HepG2 (cell line): ENCODE measurements around the gene ZNF615. TPM values are rescaled to one million over a fixed set of nuclear protein-coding genes. Genes with fewer than 3 reads are reported as not detected.
"Not testable (repeated sequence)": the region's sequence is repeated elsewhere in the genome, so short reads cannot be mapped to it uniquely, and the experiment has no call there.

Source experiments
- ATAC-seq: fragments of 200-7000 bp; cut with Tn5 transposase; 3 replicates; pipeline ENCODE4 v1.9.1; 2020; ENCODE audit warnings: mild to moderate bottlenecking, moderate library complexity
- BruUV-seq: library from RNA; stranded (reverse); fragments of 400-500 nt; replicated peaks from 2 replicates; lab custom pipeline; 2021; lab: Mats Ljungman, UMichigan
- CTCF ChIA-PET: fragments of 300-600 bp; formaldehyde crosslinking; extraction: SDS; loops from one replicate; lab custom pipeline; 2021; ENCODE audit warnings: low total read pairs, inconsistent platforms, low intra/inter-chr PET ratio; lab: Yijun Ruan, JAX
- POLR2A ChIA-PET: fragments of 350-600 bp; sonication (Branson Sonifier 250); formaldehyde crosslinking; loops from one replicate; lab custom pipeline; 2020; ENCODE audit warnings: antibody characterized with exemption, inconsistent platforms; lab: Yijun Ruan, JAX
- DNase-seq: peaks from one replicate; pipeline ENCODE4 v3.0.0-alpha.2; 2015; ENCODE audit warnings: low spot score
- FAIRE-seq: peaks from 3 replicates; lab custom pipeline; 2011; peaks lifted over from hg19 to GRCh38; lab: Jason Lieb, UNC
- H2AFZ ChIP-seq: one replicate; pipeline ENCODE4 v1.6.1; 2011; ENCODE audit warnings: low read length, inconsistent platforms
- H3K27ac ChIP-seq: fragments of 300-600 bp; 3 replicates; pipeline ENCODE4 v1.8.0; 2011; ENCODE audit warnings: mixed run types, mild to moderate bottlenecking, mixed read lengths, low read length, inconsistent platforms; ENCODE audit not compliant: insufficient read depth; ENCODE audit errors: extremely low read length
- H3K27me3 ChIP-seq, 2 experiments: fragments of 200-600 bp in 1 of 2; 2 replicates in 1 of 2; 3 replicates in 1 of 2; pipeline versions ENCODE4 v1.6.0 to v1.8.0; 2011; ENCODE audit warnings: low read length in 2 of 2, mild to moderate bottlenecking in 2 of 2, moderate library complexity in 2 of 2, inconsistent platforms in 1 of 2; ENCODE audit not compliant: insufficient read depth in 2 of 2, control insufficient read depth in 1 of 2
- H3K36me3 ChIP-seq, 2 experiments: fragments of 200-600 bp in 1 of 2; replicated peaks in 1 of 2; 2 replicates in 1 of 2; 3 replicates in 1 of 2; pipeline versions ENCODE4 v1.5.1 to v1.8.0; 2011; ENCODE audit warnings: low read length in 2 of 2, inconsistent platforms in 1 of 2; ENCODE audit not compliant: insufficient read depth in 2 of 2, control insufficient read depth in 1 of 2
- H3K4me1 ChIP-seq: 2 replicates; pipeline ENCODE4 v1.5.1; 2012; ENCODE audit warnings: low read length, inconsistent platforms; ENCODE audit not compliant: insufficient read depth
- H3K4me2 ChIP-seq: 2 replicates; pipeline ENCODE4 v1.6.0; 2011; ENCODE audit warnings: low read depth, low read length, inconsistent platforms
- H3K4me3 ChIP-seq, 3 experiments: fragments of 200-600 bp in 1 of 3; sonication (generic), shearing (Covaris generic) in 1 of 3; replicated peaks in 1 of 3; 2 replicates each; pipeline ENCODE4 v1.5.1; 2011 to 2016; ENCODE audit warnings: low read length in 3 of 3, inconsistent platforms in 2 of 3, low read depth in 2 of 3, mild to moderate bottlenecking in 2 of 3, control low read depth in 1 of 3, mixed read lengths in 1 of 3; ENCODE audit not compliant: insufficient read depth in 1 of 3
- H3K79me2 ChIP-seq: one replicate; pipeline ENCODE4 v1.6.1; 2011; ENCODE audit warnings: low read length, inconsistent platforms; ENCODE audit not compliant: insufficient read depth
- H3K9ac ChIP-seq: 2 replicates; pipeline ENCODE4 v1.6.0; 2011; ENCODE audit warnings: mild to moderate bottlenecking, low read depth, low read length, inconsistent platforms; ENCODE audit not compliant: insufficient read depth
- H3K9me3 ChIP-seq: 2 replicates; pipeline ENCODE4 v1.5.1; 2012; ENCODE audit warnings: mild to moderate bottlenecking, low read length
- H4K20me1 ChIP-seq: 2 replicates; pipeline ENCODE4 v1.6.0; 2011; ENCODE audit warnings: inconsistent platforms, mild to moderate bottlenecking, low read length, moderate library complexity; ENCODE audit not compliant: insufficient read depth
- BRD4 ChIP-seq: sonication (generic); formaldehyde crosslinking; IDR thresholded peaks from 2 replicates; pipeline ENCODE4 v1.4.0; 2020; ENCODE audit warnings: missing genetic modification reagents
- HOXA3 ChIP-seq: sonication (generic); formaldehyde crosslinking; IDR thresholded peaks from 2 replicates; pipeline ENCODE4 v1.5.0; 2020; ENCODE audit warnings: missing genetic modification reagents
- MED1 ChIP-seq: sonication (generic); formaldehyde crosslinking; IDR thresholded peaks from 2 replicates; pipeline ENCODE4 v1.4.0; 2020; ENCODE audit warnings: missing genetic modification reagents
- RXRA ChIP-seq: sonication (generic); formaldehyde crosslinking; IDR thresholded peaks from 2 replicates; pipeline ENCODE4 v1.5.1; 2020; ENCODE audit warnings: missing genetic modification reagents
- RXRB ChIP-seq: IDR thresholded peaks from 2 replicates; pipeline ENCODE4 v1.6.1; 2016; ENCODE audit warnings: borderline replicate concordance, missing genetic modification reagents, missing compliant biosample characterization
- SOX6 ChIP-seq, 2 experiments: fragments of 450-650 bp in 1 of 2; sonication (generic) in 1 of 2; formaldehyde crosslinking in 1 of 2; IDR thresholded peaks; 2 replicates each; pipeline versions ENCODE4 v1.4.0 to v1.6.1; 2017 to 2020; ENCODE audit warnings: antibody characterized with exemption in 1 of 2, mild to moderate bottlenecking in 1 of 2, missing genetic modification reagents in 1 of 2
- TCF7 ChIP-seq: sonication (generic); IDR thresholded peaks from 2 replicates; pipeline ENCODE4 v1.6.1; 2016; ENCODE audit warnings: antibody characterized with exemption, low read depth
- WGBS: methylation state at CpG from one replicate; pipeline ENCODE4 v1.1.6; 2017; ENCODE audit warnings: low lambda C conversion rate; 5-methylcytosine and 5-hydroxymethylcytosine counted together
- in situ Hi-C: cut with HindIII; loops from 2 replicates; pipeline ENCODE4 v1.10.0; 2017; ENCODE audit warnings: low pct_unique_long_range_greater_than_20kb; ENCODE audit not compliant: extremely low pct_ligation_motif_present
- intact Hi-C: fragments of 100-400 bp; cut with micrococcal nuclease; formaldehyde crosslinking; loops from one replicate; pipeline ENCODE4 v1.10.0; 2022; ENCODE audit not compliant: unreplicated experiment
- polyA plus RNA-seq, 8 experiments: library from polyadenylated mRNA; depleted of rRNA in 3 of 8; stranded (reverse) in 7 of 8; unstranded in 1 of 8; fragments of >200 nt; fragmentation: Illumina TruSeq in 4 of 8; extraction: Trizol in 4 of 8; gene quantifications; 2 replicates each; pipeline versions ENCODE4 v1.2.1 to v1.2.3, GENCODE V29; 2011 to 2016; ENCODE audit warnings: low read depth in 4 of 8, missing spikeins in 1 of 8, mixed read lengths in 1 of 8; ENCODE audit not compliant: insufficient read depth in 1 of 8
- total RNA-seq, 5 experiments: library from RNA; depleted of rRNA; stranded (reverse); fragments of >200 nt; fragmentation: Illumina TruSeq; extraction: Trizol; gene quantifications; 2 replicates each; pipeline ENCODE4 v1.2.3, GENCODE V29; 2016; ENCODE audit warnings: low read depth in 1 of 5
- TF ChIP-seq, protein P1 (sequence below): sonication (generic); formaldehyde crosslinking; IDR thresholded peaks from 2 replicates; pipeline ENCODE4 v1.5.1; 2020; ENCODE audit warnings: mild to moderate bottlenecking, moderate library complexity, missing genetic modification reagents
- TF ChIP-seq, protein P2 (sequence below), 2 experiments: sonication (generic) in 1 of 2; formaldehyde crosslinking in 1 of 2; IDR thresholded peaks; 2 replicates each; pipeline versions ENCODE4 v1.4.0 to v1.6.1; 2018 to 2020; ENCODE audit warnings: missing genetic modification reagents in 2 of 2, borderline replicate concordance in 1 of 2, low read depth in 1 of 2, mild to moderate bottlenecking in 1 of 2, missing biosample characterization in 1 of 2
- TF ChIP-seq, protein P3 (sequence below): sonication (generic); formaldehyde crosslinking; IDR thresholded peaks from 2 replicates; pipeline ENCODE4 v1.4.0; 2020; ENCODE audit warnings: mild to moderate bottlenecking, missing genetic modification reagents, borderline replicate concordance
- TF ChIP-seq, protein P4 (sequence below): sonication (generic); formaldehyde crosslinking; conservative IDR thresholded peaks from 2 replicates; pipeline ENCODE4 v1.4.0; 2020; ENCODE audit warnings: mild to moderate bottlenecking, missing genetic modification reagents, moderate library complexity

ZNF615 gene
- total and polyA plus RNA-seq, 2 of the 13 experiments (the other 11 are each of a cell fraction or from before 2014, with no cell fraction given) = 5.2 to 7.8 TPM

DNA sequence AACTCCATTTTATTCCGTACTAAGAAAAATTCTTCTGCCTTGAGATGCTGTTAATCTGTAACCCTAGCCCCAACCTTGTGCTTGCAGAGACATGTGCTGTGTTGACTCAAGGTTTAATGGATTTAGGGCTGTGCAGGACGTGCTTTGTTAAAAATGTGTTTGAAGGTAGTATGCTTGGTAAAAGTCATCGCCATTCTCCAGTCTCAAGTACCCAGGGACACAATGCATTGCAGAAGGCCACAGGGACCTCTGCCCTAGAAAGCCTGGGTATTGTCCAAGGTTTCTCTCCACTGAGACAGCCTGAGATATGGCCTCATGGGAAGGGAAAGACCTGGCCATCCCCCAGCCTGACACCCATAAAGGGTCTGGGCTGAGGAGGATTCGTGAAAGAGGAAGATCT is 50.2 kb downstream of the ZNF615 start:
- ATAC-seq; H3K9me3 ChIP-seq; H3K9ac ChIP-seq; BruUV-seq; H3K27me3 ChIP-seq; H3K79me2 ChIP-seq; intact Hi-C loops; in situ Hi-C loops; H4K20me1 ChIP-seq; POLR2A ChIA-PET; H3K36me3 ChIP-seq; H3K4me3 ChIP-seq; CTCF ChIA-PET; TF ChIP-seq SOX6 (IDR thresholded peaks at IDR 0.05): not testable (repeated sequence)
- FAIRE-seq = peak; percentile 39
- peak; percentile 33 for DNase-seq
- H3K27ac ChIP-seq = peak overlapping the region; percentile 57
- H3K4me1 ChIP-seq = peaks cover 59% of the 10 kb centered on the region
- 21% methylated on average over 4 of the region's 4 CpGs for WGBS
- peak overlapping the region; percentile 23 for H2AFZ ChIP-seq
- peak overlapping the region; percentile 37 for H3K4me2 ChIP-seq
- TF ChIP-seq RXRA (CRISPR knock-in tag) = peak; percentile 41; the same call in 1 of the 2 replicates
- TF ChIP-seq TCF7 = peak; percentile 59
- TF ChIP-seq, protein P1, sequence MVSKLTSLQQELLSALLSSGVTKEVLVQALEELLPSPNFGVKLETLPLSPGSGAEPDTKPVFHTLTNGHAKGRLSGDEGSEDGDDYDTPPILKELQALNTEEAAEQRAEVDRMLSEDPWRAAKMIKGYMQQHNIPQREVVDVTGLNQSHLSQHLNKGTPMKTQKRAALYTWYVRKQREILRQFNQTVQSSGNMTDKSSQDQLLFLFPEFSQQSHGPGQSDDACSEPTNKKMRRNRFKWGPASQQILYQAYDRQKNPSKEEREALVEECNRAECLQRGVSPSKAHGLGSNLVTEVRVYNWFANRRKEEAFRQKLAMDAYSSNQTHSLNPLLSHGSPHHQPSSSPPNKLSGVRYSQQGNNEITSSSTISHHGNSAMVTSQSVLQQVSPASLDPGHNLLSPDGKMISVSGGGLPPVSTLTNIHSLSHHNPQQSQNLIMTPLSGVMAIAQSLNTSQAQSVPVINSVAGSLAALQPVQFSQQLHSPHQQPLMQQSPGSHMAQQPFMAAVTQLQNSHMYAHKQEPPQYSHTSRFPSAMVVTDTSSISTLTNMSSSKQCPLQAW (CRISPR knock-in tag) = 0 out of 2 replicates have a peak, but pooled peaks have one; percentile 28
- TF ChIP-seq, protein P2, sequence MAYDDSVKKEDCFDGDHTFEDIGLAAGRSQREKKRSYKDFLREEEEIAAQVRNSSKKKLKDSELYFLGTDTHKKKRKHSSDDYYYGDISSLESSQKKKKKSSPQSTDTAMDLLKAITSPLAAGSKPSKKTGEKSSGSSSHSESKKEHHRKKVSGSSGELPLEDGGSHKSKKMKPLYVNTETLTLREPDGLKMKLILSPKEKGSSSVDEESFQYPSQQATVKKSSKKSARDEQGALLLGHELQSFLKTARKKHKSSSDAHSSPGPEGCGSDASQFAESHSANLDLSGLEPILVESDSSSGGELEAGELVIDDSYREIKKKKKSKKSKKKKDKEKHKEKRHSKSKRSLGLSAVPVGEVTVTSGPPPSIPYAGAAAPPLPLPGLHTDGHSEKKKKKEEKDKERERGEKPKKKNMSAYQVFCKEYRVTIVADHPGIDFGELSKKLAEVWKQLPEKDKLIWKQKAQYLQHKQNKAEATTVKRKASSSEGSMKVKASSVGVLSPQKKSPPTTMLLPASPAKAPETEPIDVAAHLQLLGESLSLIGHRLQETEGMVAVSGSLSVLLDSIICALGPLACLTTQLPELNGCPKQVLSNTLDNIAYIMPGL (CRISPR knock-in tag; IDR thresholded peaks at IDR 0.05; ENCODE audit: borderline replicate concordance in 1 of 2, low read depth in 1 of 2) = peak in 1 of 2 experiments; percentile 28; a peak in 1 of 4 replicates
- peak; percentile 42; the same call in 1 of the 2 replicates for TF ChIP-seq HOXA3 (CRISPR knock-in tag)
- TF ChIP-seq BRD4 (CRISPR knock-in tag) = peak; percentile 59; the same call in 1 of the 2 replicates
- TF ChIP-seq RXRB (CRISPR knock-in tag) = 0 out of 2 replicates have a peak, but pooled peaks have one; percentile 11
- peak; percentile 51 for TF ChIP-seq MED1 (CRISPR knock-in tag)
- TF ChIP-seq, protein P3, sequence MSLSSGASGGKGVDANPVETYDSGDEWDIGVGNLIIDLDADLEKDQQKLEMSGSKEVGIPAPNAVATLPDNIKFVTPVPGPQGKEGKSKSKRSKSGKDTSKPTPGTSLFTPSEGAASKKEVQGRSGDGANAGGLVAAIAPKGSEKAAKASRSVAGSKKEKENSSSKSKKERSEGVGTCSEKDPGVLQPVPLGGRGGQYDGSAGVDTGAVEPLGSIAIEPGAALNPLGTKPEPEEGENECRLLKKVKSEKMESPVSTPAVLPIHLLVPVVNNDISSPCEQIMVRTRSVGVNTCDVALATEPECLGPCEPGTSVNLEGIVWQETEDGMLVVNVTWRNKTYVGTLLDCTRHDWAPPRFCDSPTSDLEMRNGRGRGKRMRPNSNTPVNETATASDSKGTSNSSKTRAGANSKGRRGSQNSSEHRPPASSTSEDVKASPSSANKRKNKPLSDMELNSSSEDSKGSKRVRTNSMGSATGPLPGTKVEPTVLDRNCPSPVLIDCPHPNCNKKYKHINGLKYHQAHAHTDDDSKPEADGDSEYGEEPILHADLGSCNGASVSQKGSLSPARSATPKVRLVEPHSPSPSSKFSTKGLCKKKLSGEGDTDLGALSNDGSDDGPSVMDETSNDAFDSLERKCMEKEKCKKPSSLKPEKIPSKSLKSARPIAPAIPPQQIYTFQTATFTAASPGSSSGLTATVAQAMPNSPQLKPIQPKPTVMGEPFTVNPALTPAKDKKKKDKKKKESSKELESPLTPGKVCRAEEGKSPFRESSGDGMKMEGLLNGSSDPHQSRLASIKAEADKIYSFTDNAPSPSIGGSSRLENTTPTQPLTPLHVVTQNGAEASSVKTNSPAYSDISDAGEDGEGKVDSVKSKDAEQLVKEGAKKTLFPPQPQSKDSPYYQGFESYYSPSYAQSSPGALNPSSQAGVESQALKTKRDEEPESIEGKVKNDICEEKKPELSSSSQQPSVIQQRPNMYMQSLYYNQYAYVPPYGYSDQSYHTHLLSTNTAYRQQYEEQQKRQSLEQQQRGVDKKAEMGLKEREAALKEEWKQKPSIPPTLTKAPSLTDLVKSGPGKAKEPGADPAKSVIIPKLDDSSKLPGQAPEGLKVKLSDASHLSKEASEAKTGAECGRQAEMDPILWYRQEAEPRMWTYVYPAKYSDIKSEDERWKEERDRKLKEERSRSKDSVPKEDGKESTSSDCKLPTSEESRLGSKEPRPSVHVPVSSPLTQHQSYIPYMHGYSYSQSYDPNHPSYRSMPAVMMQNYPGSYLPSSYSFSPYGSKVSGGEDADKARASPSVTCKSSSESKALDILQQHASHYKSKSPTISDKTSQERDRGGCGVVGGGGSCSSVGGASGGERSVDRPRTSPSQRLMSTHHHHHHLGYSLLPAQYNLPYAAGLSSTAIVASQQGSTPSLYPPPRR = peak; percentile 31; the same call in 1 of the 2 replicates
- peak; percentile 63 for TF ChIP-seq SOX6 (CRISPR knock-in tag; IDR thresholded peaks at IDR 0.05)
- TF ChIP-seq, protein P4, sequence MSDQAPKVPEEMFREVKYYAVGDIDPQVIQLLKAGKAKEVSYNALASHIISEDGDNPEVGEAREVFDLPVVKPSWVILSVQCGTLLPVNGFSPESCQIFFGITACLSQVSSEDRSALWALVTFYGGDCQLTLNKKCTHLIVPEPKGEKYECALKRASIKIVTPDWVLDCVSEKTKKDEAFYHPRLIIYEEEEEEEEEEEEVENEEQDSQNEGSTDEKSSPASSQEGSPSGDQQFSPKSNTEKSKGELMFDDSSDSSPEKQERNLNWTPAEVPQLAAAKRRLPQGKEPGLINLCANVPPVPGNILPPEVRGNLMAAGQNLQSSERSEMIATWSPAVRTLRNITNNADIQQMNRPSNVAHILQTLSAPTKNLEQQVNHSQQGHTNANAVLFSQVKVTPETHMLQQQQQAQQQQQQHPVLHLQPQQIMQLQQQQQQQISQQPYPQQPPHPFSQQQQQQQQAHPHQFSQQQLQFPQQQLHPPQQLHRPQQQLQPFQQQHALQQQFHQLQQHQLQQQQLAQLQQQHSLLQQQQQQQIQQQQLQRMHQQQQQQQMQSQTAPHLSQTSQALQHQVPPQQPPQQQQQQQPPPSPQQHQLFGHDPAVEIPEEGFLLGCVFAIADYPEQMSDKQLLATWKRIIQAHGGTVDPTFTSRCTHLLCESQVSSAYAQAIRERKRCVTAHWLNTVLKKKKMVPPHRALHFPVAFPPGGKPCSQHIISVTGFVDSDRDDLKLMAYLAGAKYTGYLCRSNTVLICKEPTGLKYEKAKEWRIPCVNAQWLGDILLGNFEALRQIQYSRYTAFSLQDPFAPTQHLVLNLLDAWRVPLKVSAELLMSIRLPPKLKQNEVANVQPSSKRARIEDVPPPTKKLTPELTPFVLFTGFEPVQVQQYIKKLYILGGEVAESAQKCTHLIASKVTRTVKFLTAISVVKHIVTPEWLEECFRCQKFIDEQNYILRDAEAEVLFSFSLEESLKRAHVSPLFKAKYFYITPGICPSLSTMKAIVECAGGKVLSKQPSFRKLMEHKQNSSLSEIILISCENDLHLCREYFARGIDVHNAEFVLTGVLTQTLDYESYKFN (CRISPR knock-in tag) = peak; percentile 63
